ENCODE results near the gene CEACAM1.
"Not testable (repeated sequence)": the region's sequence is repeated elsewhere in the genome, so short reads cannot be mapped to it uniquely, and the experiment has no call there.

The CEACAM1 gene

DNA sequence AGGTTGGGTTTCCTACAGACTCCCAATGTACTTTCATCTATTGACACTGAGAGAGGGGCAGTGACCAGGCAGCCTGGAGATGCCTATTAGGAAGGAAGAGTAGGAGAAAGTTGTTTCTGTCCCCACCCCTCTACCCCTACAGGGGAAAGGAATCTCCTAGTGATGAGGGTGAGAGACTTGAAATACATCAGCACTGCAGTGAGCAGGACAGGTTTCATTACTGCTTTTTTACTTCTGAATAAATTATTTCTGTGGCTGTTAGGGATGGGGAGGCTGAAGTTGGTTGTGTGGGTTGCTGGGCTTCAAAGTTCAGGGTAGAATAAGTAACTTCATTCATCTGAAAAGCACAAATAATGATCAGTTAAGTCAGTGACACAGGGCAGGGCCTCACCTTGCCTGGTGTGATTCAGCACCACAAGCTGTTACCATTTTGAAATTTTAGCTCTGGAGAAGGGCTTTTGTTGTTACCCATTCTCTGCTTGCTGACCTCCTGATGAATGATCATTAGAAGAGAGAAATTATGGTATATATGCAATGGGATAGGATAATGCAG is 19.3 kb downstream of the CEACAM1 start:
- DNase-seq = no peak

DNA sequence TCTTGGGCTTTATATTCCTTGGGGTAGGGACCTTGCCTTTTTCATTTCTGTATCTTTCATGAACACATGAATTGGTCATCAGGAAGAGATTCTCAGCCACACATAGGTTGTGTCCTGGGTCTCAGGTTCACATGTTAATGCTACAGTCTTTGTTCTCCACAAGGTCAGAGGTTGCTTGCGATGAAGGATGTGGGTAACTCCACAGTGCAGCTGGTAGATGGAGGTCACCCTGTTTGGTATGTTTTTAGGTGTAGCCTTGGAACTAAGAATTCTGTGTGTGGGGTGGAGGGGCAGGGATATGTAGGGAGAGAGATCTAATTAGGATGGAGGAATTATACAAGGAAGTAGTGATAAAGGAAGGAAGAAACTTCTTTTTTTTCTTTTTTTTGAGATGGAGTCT is 23.2 kb downstream of the CEACAM1 start:
- no peak for DNase-seq

DNA sequence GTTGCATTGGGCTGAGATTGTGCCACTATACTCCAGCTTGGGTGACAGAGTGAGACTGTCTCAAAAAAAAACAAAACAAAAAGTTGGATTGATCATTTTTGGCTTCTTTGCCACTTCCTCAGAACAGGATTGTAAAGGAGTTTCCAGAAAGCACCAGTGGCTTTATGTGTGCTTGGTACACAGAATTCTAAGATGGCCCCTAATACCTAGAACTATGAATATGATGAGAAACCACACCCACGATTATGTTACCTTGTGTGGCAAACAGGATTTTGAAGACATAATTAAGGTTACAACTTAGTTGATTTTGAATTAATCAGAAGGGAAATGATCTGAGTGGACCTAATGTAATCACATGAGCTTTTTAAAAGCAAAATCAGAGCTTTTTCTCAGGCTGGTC is 26.5 kb downstream of the CEACAM1 start:
- no peak for DNase-seq

DNA sequence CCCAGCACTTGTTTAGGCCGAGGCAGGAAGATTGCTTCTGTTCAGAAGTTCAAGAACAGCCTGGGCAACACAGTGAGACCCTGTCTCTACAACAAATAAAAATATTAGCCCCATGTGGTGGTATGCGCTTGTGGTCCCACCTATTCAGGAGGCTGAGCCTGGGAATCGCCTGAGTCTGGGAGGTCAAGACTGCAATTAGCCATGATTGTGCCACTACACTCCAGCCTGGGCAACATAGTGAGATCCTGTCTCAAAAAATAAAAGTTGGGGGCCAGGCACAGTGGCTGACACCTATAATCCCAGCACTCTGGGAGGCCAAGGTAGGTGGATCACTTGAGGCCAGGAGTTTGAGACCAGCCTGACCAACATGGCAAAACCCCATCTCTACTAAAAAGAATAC is 27.0 kb downstream of the CEACAM1 start:
- not testable (repeated sequence) for DNase-seq

DNA sequence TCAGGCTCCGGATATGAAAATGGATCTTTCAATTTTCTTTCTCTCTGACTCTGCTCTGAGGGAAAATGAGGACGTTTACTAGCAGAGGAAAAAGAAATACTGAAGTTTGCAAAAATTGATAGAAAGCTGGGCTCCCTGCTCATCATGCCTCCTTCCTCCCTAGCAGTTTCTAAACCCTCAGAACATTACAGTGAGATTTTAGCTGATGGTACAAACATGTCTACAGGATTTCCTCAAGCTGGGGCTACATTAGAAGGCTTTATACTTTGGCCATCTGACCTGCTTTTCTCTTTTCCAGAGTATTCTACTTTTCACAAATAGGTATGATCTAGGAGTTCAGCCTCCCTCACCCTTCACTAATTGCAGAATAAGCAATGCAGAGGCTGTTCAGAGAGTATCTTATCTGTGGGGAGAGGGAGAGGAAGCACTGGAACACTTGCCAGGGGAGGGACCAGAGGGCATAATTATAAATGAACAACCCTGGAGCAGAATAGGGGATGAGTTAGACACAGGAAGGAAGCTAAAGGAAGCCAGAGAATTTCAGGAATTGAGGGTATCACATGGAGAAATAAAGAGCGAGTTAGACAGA is 30.0 kb downstream of the CEACAM1 start:
- DNase-seq = no peak

DNA sequence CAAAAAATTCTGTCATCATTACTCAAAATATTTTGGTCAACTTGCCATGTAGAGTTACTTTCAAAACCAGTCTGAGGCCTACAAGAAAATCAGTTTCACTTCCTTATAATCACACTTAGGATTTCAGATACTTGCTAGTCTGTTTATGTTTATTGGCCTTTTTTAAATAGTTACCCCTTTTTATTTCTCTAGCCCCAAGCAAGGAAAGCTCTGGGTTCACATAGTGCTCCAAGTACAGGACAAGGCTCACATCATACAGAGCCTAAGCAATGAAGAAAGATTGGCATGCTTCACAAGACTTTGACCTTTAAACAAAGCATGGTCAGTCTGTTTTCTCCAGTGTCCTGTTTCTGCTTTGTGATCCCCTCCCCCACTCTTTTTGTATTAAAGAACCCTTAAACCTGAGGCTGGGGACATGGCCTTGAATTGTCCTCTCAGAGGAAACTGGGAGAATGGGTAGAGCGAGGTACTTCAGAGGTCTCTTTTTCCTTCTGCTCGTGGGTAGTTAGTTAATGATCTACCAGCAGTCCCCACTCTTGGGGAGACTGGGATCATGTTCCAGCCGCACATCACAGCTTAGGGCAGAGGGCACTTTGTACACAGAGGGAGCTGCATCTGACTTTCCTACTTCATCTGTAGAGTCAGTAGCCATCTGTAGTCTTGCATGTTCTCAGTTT is 30.7 kb downstream of the CEACAM1 start:
- DNase-seq = no peak

DNA sequence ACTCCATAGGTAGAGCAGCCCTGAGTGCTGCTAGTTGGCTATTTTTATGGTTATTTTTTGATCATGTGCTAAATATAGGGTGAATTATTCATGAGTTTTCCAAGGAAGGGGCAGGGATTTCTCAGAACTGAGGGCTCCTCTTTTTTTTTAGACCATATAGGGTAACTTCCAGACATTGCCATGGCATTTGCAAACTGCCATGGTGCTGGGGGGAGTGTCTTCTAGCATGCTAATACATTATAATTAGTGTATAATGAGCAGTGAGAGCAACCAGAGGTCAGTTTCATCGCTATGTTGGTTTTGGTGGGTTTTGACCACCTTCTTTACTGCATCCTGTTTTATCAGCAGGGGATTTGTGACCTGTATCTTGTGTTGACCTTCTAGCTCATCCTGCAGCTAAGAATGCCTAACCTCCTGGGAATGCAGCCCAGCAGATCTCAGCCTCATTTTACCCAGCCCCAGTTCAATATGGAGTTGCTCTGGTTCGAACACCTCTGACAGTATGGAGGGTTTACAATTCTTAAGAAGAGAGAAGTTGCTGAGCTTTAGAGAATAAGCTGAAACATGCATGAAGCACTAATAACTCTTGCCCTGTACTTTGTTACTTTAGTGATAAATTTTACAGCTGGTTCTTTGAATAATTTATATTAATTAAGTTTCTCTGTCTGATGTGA is 31.7 kb downstream of the CEACAM1 start:
- DNase-seq = no peak

DNA sequence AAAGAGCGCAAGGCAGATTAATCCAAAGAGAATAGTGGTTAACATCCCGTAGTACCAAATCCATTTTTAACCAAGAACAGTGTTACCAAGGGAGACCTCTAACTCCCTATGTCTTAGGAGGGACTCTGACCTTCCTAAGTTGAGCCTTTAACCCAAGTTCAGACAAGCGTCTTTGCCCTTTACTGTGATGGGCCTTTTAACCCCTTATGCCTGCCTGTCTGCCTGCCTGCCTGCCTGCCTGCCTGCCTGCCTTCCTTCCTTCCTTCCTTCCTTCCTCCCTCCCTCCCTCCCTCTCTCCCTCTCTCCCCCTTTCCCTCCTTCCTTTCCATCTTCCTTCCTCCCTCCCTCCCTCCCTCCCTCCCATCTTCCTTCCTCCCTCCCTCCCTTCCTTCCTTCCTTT is 32.6 kb downstream of the CEACAM1 start:
- no peak for DNase-seq

DNA sequence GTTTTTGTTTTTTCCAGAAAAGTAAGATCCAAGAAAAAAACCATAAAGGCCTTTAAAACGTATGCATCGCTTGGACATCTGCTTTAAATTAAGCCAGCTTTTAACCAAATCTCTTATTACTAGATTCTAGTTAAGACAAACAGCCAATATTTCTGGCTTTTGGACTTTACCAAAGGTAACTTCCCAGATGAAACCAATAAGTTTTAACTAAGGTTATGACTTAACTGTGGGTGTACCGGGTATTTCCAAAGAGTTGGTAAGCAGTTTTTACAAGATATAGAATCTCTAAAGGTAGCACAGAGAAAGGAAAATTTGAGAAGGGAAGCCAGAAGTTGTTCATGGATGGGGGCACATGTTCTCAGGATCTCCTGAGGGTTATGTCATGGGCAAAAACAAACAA is 34.0 kb downstream of the CEACAM1 start:
- no peak for DNase-seq

DNA sequence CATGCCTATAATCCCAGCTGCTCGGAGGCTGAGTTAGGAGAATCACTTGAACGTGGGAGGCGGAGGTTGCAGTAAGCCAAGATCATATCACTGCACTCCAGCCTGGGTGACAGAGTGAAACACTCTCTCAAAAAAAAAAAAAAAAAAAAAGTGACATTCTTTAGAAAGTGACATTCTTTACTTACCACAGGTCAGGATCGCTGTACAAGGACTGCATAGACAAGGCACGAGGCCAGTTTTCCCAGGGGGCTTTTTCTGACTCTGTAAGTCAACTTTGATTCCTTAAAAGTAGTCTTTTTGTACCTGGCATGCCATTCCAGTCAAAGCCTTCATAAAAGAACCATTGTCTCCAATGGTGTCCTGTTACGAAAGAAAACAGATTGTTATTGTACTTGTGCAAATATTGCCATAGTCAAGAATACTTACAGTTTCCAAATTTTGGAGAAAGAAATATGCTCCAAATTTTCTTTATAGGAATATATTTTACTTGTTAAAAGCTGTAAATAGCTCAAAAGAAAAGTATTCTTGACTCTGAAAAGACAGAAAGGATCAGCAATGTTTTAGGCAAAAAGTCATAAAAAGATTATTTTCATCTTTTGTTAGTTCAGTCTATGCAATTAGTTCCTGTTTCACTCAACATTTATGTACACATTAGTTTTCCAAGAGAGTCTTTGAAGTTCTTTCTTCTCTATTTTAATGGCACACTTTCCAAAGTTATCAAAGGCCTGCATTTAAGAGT is 39.3 kb downstream of the CEACAM1 start:
- no peak for DNase-seq

DNA sequence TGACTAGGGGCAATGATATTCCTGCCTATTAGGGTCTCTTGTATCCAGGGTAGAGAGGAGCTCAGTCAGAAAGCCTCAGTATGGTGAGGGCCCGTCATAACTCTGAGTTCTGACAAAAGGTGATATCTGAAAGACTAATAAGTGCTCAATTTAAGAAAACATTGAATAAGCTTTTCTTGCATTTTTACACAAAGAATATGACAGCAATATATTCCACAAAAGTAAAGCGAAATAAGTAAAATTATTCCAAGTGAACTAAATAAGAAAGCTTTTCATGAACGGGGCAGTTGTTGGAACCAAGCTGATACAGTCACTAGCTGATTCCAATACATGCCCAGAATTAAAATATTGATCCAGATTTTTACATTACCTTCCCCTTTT is 40.5 kb downstream of the CEACAM1 start:
- no peak for DNase-seq

DNA sequence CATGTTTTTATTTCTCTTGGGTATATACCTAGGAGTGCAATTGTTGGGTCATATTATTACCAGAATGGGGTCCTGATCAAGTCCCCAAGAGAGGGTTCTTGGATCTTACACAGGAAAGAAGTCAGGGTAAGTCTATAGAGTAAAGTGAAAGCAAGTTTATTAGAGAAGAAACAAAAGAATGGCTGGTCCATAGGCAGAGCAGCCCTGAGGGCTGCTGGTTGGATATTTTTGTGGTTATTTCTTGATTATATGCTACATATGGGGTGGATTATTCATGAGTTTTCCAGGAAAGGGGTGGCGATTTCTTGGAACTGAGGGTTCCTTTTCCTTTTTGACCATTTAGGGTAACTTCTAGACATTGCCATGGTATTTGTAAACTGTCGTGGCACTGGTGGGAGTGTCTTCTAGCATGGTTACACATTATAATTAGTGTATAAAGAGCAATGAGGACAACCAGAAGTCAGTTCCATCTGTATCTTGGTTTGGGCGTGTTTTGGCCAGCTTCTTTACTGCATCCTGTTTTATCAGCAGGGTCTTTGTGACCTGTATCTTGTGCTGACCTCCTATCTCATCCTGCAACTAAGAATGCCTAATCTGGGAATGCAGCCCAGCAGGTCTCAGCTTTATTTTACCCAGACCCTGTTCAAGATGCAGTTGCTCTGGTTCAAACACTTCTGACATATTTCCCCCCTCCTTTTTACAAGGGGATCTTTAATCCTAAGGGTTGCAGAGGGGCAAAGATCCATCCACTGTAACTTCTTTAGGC is 41.1 kb downstream of the CEACAM1 start:
- DNase-seq = no peak

DNA sequence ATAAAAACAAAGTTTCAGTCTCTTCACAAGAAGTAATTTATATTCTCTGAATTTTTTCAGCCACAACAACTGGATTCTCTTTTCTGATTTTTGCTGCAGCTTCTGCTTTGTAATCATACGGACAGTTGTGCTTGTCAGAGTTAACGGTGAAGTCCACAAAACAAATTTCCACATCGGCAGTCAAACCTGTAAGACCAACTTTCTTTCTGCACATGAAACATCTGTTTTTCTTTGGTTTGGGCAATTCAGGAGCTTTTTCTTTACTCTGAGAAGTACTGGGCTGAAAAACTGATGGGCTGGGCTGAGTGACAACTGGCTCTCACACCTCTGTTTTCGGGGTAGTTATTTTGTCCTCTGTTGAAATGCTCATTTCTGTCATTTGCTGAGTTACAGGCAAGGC is 43.2 kb downstream of the CEACAM1 start:
- DNase-seq = not testable (repeated sequence)

DNA sequence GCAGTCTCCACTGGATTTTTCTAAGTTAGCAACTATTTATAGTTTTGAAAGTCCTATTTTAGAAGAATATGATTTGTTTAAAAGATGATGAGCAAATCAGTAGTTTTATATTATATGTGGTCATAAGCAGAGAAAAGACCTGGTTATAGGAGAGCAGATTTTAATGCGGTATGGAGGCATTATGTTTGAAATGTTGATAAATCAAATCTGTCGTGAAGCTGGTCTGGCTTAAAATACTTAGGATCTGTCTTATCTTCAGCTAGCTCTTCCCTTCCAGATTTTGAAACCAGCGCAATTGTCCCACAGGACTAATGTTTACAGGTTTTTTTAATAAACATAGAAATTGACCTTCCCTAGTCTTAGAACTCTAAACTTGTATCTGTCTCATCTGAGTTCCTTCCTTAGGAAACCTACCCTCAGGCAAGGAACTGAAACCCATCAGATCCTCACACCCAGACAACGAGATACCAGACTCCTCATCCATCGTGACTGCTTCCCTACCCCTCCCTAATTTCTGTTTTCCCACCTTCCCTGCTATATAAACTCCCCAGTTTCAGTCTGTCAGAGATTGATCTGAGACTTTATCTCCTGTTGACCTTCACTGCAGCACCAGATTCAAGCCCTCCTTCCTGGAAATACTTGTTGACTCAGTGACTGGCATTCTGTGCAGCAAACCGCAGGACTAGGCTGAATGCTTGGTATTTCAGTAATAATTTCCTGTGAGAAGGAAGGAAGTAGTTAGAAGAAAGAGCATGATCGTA is 47.8 kb downstream of the CEACAM1 start:
- DNase-seq = no peak

DNA sequence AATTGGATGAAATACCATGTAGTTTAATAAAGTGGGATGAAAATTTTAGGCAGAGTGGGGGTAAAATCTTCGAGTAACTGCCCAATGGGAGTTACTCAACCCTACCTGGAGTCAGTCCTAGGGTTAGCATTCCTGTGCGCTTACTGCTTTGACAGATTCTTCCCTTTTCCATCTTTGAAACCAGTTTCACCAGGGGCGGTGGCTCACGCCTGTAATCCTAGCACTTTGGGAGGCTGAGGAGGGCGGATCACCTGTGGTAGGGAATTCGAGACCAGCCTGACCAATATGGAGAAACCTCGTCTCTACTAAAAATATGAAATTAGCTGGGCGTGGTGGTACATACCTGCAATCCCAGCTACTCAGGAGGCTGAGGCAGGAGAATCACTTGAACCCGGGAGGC is 48.5 kb downstream of the CEACAM1 start:
- DNase-seq = no peak

DNA sequence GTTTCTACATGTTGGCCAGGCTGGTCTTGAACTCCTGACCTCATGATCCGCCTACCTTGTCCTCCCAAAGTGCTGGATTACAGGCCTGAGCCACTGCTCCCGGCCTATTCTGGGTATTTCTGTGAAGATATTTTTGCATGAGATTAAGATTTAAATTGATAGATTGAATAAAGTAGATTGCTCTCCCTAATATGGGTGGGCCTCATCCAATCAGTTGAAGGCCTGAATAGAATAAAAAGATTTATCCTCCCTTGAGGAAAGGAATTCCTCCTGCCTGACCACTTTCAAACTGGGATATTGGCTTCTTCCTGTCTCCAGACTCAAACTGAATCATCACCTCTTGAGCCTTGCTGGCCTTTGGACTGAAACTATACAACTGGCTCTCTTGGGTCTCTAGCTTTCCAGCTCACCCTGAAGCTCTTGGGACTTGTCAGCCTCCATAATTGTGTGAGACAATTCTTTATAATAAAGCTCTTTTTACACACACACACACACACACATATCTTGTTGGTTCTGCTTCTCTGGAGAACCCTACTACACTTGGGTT is 49.4 kb downstream of the CEACAM1 start:
- no peak for DNase-seq

DNA sequence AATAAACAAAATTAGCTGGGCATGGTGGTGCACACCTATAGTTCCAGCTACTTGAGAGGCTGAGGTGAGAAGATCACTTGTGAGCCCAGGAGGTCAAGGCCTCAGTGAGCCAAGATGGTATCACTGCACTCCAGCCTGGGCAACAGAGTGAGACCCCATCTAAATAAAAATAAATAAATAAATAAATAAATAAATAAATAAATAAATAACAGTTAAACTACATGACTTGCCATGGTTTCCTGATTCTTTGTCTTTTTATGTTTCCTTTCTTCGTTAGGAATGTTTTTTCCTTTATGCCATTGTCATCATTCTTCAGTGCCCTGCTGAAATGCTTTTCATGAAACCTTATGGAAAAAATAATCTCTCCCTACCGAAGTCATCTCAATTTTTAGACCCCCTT is 50.3 kb downstream of the CEACAM1 start:
- no peak for DNase-seq

DNA sequence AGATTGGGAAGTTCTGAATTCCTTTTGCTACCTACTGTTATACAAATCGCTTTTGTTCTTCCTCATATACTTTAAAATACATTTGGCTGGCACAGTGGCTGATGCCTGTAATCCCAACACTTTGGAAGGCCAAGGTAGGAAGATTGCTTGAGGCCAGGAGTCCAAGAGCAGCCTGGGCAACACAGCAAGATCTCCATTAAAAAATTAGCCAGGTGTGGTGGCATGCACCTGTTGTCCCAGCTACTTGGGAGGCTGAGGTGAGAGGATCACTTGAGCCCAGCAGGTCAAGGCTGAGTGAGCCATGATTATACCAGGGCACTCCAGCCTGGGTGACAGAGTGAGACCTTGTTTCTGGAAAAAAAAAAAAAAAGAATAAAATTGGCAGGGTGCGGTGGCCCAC is 51.2 kb downstream of the CEACAM1 start:
- no peak for DNase-seq

DNA sequence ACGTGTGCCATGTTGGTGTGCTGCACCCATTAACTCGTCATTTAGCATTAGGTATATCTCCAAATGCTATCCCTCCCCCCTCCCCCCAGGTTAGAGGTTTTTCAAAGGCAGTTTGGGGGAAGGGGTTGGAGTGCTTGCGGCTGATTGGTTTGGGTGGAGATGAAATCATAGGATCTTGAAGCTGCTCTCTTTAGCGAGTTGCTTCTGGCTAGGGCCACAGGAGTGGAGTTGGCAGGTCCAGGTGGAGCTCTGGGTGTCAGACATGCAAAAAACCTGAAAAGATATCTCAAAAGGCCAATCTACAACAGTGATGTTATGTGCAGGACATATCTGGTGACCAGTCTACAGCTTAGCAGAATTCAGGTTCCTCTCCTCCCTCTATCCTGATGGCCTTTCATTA is 52.9 kb downstream of the CEACAM1 start:
- DNase-seq = no peak

DNA sequence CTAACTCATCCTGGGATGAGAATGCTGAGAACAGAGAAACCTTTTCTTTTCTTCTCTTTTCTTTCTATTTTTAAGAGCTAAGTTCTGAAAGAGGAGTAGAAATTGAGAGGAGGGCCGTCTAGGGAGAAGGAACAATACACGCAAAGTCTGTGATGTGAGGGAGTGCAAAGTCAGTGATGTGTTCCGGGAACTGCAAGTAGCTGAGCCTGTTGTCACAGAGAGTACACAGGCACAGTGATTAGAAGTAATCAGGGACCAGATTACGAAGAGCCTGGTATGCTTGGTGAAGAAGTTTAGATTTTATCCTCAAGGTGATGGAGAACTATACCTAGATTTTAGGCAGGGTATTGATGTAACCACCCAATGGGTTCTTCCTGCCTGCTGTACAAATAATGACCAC is 53.5 kb downstream of the CEACAM1 start:
- DNase-seq = no peak

DNA sequence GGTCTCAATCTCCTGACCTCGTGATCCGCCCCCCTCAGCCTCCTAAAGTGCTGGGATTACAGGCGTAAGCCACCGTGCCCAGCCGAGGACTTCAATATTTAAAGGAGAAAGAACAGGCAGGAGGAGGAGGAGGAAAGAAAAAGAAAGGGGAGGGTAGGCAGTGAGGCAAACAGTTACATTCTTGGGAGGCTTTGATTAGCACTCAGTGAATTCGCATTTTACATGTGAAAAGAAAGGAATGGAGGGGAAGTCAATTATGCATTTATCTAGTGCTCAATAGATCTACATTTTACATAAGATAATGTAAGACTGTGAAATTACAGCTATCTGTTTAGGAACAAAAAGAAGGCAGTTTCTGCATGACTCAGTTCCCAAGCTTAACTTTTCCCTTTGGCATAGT is 54.6 kb downstream of the CEACAM1 start:
- no peak for DNase-seq

Measured in GDM1 (cell line).